GM19397 (cell line): Measurements from ENCODE around the gene CHST13.

Source experiments
- ATAC-seq: cut with Tn5 transposase; IDR thresholded peaks from one replicate; pipeline ENCODE4 v1.9.1; 2021; ENCODE audit warnings: mild to moderate bottlenecking, moderate library complexity; ENCODE audit not compliant: unreplicated experiment

CHST13 gene

DNA sequence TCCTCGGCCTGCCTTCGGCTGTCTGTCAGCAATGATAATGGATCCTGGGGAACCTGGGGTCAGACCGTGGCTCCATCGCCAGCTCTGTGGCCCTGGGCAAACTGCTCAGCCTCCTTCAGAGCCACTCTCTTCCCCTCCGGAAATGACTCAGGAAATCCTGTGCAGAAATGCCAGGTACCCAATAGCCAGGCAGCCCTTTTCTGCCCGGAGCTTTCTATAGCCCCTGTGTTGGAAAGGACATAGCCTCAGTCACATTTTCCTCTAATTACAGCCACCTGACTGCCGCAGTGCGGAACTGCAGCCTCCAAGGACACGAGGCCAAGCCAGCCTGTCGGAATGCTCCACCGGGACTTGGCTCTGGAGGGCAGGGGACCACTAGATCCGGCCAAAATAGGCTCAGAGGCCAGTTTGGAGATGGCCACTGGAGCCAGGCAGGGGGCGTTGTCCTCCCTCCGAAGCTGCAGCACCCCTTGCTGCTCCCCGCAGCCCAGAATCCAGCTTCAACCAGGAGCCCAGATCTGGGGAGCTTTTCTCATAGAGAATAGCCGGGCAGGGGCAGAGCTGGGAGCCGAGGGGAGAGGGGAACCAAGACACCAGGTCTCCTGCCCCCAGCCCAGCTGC, 36.7 kb upstream of the CHST13 start:
- ATAC-seq = no peak

DNA sequence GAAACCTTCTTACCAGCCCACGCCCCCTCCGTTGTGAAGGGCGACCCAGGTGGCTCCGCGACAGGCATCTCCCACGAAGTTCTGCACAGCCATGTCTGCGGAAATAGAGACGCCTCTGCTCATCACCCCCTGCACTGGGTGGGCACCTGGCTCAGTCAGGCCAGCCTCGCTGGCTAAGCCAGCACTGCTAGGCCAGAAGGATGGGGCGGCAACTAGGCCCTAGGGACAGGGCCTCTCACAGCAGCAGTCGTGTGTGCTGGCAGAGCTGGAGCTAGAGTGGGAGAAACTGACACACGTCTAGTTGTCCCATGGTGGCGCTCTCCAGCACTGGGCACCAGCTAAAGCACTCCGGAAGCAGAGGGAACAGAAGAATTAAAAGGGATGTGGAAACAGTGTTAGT, 35.8 kb upstream of the CHST13 start:
- no peak for ATAC-seq

DNA sequence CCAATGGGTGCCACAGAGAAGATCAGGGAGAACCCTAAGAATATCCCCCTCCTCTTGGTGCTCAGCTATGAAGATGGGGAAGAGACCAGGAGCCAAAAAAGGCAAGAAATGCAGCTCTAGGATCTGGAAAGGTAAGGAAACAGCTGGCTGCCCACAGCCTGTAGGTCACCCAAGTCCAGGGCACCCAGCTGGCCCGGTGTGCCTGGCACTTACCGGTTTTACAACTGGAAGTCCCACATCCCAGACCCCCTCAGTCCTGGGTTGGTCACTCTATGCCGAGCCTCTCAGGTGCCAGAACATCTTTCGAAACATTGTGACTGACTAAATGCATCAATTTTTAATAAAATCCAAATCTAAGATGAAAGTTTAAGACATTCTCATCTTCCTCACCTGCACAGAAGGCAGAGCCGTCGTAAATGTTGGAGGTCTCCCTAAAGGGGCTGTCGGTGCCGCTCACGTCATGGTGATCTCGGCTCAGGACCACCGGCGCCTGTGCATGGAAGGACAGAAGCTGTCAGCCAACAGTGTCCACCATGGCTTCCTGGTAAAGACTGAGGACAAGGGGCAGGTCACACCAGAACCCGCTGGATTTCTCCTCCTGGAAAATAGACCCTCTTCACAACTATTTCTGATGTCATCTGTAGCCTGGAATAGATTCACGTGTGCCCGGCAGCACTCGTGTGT, 34.9 kb upstream of the CHST13 start:
- ATAC-seq = no peak

DNA sequence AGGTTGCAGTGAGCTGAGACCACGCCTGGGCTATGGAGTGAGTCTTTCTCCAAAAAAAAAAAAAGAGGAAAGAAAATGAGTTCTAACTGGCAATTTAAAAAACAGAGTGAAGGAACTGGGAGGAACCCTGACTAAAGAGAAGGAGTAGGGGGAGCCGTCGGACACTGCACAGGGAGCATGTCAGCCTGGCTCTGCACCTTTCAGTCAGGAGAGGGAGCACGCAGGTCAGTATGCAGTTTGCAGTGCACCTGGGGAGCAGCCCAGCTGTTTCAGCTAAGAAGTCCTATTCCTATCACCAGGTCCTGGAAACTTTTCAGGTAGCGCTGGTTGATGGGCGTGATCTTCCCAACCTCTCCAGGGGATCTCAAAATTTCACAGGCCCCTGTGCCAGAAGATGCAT, 33.3 kb upstream of the CHST13 start:
- ATAC-seq = no peak

DNA sequence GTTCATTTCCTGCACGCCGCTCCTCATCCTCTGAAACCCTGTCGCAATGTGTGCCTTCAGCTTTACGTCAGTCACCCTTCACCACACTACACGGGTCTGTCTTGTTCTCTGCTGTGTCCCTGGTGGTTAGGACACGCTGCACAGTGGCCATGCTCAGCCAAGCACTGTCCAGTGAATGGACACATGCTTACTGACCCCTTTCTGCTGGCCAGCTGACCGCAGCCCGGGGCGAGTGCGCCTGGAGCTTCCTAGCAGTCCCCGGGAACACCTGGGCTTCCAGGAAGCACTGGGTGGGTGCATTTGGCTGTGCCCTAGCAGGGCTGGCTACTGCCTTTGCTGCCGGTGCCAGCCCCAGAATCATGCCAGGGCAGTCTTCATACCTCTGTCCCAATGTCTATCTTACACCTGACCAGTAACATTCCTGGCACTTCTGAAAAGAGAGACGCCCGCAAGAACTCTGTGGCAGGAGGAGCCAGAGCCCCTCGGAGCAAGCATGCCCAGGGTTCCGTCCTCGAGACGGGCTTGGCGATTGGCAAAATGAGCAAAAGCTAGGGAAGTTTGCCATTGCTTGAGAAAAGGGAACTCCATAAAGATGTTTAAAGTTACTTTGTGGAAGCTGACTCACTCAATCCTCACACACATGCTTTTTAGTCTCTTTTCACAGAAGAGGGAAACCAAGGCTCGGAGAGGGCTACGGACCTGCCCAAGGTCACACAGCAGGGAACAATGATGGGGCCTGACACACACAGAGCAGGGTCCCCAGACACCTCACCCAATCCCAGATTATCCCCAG, 32.5 kb upstream of the CHST13 start:
- no peak for ATAC-seq

DNA sequence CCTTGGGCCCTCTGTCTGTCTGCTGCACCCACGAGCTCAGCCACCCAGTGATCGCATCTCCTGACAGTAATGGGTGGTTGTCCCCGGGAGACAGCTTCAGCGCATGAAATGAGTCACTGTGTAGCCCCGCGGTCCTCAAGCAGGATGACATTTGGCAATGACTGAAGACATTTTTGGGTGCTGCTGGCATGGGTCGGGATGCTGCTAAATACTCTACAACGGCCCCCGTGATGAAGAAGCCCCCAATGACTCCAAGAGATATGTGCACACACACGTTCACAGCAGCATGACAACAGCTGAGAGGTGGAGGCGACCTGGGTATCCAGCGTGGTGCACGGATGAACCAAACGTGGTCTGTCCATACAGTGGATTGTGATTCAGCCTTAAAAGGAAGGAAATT, 30.9 kb upstream of the CHST13 start:
- no peak for ATAC-seq

DNA sequence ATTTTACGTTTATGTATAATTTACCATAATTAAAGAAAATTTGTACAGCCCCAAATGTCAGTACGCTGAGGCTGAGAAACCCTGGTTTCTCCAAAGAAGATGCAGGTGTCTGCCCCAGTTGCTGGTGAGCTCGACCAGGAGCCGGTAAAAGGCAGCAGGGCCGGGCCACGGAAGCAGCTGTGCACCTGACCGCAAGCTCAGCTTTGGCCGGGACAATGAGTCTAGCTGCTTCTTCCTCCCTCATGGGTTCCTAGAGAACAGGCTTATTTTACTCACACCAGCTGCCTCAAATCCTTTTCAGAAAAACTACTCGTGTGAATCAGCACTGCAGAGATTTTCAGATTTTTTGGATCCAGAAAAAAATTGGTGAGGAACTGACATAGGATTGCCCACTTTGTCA, 30.2 kb upstream of the CHST13 start:
- no peak for ATAC-seq

DNA sequence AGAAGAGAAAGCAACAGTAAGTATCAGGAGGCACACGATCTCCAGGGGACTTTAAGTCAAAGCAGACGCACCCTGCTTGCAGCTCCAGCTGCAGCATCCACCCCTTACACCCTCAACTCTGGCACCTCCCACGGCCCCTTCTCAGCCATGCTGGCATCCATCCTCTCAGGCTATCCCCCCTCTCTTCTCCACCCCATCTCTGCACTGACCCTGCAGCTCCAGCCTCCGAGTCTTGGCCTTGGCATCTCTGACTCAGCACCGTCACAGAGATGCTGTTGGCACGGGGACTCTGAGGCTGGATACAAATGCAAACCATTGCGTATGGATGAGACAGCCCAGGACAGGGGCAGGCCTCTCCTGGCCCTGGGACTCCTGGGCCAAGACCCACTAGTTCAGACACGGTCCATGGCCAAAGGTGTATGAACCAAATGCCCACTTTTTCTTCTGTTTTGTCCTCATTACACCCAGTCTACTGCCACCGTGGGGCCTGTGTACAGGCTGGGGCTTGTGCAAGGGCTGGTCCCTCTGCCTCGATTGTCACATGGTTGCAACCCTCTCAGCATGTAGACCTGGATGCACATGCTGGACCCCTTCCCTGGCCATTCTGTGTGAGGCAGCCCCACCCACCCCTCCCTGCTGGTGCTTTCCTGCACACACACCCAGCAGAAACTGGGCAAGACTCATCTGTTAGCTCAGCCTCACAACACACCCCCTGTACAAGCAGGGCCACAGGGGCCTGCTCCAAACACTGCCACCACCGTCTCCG, 29.6 kb upstream of the CHST13 start:
- ATAC-seq = no peak

DNA sequence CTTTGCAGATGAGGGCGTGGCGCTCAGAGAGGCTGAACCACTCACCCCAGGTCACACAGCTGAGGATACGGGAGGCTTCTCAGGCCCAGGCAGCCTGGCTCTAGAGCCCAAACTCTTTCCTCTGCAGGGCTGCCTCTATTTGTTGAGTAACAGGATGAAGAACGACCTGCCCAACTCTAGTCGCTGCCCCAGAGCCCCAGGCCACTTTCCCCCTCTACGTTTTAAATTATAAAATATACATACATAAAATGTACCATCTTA, 29.1 kb upstream of the CHST13 start:
- no peak for ATAC-seq

DNA sequence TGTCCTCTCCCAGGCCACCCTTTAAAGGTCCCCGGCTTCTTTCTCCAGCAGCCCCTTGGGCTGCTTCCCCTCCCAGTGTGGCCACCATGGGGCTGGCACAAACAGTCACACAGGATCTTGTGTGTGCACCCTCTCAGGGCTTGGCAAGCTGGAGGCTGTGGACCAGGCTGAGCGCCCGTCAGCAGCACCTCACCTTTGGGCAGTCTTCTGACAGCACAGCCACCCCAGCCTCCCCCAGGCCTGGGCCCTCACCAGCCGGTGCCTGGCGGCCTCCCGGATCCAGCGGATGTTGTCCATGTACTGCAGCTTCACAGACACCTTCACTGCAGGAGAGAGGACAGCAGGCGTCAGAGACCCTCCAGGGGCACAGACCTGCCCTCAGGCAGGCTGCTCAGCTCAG, 28.2 kb upstream of the CHST13 start:
- ATAC-seq = no peak

DNA sequence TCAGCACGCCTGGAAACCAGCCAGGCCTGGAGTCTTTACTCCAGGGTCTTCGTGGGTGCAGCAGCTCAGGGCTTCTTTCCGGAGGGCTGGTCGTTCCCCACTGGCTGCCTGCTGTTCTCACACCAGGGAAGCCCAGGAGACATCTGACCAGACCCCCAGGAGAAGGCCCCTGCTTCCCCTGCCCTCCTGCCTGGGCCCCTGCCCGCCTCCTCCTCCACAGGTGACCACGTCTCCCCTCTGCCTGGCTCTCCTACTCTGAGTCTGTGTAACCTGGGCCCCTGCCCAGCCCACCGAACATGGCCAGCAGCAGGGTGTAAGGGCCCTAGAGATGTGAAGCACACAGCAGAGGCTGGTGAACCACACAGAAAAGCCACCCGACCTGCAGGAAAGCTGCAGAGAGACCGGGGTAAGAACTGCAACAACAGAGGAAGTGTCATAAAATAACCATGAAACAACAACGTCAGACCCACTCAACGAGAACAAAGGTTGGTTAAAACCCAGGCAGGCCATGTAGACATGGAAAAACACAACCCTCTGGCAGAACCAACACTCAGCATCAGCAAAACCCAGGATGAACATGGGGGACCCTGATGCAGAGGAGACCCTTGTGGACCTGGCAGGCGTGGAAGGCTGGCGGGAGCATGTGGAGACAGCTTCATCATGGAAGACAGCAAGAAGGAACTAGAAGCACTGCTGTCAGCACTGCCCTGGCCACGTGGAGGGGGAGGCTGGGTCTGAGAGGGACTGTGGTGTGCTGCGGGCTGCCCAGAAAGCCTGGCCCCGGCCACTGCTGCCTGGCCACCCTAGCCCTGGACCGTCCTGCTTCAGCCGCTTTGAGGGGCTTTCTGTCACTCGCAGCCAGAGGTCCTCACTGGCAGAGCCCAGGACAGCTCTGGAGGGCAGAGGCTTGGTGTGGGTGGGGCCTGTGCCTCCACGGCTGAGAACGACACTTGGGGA, 26.8 kb upstream of the CHST13 start:
- ATAC-seq = no peak

DNA sequence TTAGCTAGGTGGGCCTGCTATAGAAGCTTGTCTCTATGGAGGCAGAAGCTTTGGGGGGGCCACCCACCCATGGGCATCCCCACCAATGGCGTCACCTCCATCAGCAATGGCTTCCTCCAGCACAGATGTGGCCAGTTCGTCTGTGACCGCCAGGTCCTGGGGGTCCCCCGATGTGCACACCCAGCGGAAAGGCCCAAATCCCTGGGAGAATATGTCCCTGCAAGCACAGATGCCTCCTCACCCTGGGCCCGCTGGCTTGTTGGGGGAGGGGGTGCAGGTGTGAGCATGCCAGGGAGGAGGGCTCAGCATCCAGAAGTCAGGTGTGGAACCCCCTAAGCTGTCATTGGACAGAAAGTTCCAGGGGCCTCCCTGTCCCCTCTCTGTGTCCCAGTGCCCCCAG, 26.0 kb upstream of the CHST13 start:
- ATAC-seq = no peak

DNA sequence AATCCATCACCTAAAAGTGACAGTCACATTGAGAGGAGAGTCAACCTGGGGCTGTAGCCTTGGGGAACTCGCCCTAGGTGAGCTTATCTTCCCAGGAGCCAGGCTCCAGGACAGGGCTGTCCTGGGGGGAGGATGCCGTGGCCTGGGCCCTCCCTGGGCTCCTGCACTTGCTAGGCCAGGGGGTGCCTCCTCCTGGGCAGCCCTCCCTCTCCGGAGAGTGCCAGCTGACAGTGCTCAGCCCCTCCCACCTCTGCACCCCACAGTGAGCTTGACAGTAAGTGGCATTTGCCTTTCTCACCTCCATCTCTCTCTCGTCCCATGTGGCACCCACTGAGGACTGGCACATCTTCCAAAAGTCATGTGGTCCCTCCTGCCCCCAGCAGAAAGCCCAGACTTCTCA, 25.5 kb upstream of the CHST13 start:
- ATAC-seq = no peak

DNA sequence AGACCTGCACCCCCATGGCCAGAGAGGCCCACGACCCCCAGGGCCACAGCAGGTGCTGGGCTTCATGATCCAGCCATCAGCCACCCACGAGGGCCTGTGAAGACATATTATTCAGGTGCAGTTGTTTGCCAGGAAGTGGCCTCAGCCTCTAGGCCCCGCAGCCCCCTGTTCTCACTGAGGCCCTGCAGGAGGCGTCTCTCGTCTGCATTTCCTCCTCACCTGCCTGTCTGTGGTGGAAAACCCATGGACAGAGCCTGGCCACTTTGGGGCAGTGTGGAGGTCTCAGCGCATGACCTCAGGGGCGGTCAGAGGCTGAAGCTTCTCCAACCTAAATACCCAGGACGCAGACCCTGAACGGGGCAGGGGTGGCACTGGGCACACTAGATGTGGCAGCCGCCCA, 25.0 kb upstream of the CHST13 start:
- ATAC-seq = no peak

DNA sequence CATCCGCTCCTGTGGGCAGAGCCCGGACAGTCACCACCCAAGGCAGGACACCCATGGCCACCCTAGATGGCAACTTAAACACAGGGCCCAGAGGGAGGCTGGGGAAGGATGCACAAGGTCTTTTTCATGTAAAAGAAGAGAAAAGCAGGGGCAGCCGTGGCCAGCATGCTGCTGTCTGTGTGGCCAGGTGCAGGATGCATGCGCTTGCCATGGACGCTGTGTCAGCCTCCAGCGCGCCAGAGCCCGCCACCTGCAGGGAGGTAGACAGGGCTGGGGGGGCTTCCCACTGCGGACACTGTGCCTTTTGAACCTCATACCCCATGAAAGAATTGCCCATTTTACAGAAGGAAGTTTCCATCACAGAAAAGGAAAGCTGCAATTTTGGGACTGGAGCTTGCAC, 24.6 kb upstream of the CHST13 start:
- ATAC-seq = no peak

DNA sequence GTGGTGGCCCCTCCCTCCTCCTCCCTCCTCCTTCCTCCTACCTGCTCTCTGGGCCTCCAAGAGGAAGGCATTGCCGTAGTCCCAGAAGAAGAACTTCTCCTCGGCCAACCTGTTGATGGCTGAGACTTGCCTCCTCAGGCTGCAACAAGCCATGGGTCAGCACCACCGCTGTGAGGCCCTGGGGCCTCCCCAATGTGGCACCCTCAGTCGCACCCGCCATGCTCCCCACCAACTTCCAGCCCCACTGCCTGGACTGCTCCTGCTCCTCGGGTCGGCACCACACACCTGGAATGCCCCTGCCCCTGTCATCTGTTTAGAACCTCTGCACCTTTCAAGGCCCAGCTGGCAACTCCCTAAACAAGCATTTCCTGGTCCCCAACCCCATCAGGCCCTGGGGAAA, 23.9 kb upstream of the CHST13 start:
- no peak for ATAC-seq

DNA sequence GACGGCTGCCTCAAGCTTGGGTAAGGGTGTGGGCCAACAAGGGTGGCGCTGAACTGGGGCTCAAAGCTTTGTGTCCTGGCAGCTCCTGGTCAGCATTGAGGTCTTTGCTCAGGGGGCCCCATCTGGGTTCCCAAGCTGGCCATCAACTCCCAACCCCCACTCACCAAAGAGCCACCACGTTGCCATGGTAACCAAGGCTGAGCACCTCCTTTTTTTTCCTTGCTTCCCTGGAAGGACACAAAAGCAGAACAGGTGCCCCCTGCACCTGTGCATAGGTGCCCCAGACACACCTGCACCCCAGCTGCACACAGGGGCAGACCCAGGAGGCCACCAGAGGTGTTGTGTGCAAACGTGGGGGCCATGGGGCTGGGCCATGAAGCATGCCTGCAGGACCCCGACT, 22.9 kb upstream of the CHST13 start:
- ATAC-seq = no peak

DNA sequence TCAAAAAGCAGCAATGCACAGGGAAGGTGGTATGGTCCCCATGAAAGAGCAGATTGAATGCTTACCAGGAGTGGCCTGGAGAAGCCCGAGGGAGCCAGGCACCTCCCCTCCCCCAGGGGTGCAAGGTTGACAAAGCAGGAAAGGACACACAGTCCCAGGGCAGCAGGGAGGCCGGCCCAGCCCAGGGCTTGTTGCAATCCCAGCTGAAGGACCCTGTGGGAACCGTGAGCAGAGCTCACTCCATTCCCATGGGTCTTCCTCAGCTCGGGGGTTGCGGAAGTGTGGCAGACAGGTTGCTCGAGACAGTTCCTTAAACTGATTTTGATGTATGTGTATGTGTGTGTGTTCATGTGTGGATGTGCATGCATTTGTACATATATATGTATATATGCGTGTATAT, 22.2 kb upstream of the CHST13 start:
- no peak for ATAC-seq

DNA sequence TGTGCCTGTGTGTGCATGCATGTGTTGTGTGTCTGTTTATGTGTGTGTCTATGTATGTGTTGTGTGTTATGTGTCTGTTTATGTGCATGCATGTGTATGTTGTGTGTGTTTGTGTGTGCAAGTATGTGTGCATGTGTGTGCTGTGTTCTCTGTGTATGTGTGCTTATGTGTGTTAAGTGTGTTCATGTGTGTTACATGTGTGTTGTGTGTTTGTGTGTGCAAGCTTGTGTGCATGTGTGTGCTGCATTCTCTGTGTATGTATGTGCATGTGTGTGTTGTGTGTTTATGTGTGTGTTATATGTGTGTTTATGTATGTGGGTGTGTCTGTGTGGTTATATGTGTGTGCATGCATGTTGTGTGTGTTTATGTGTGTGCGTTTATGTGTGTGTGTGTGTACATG, 21.3 kb upstream of the CHST13 start:
- no peak for ATAC-seq

DNA sequence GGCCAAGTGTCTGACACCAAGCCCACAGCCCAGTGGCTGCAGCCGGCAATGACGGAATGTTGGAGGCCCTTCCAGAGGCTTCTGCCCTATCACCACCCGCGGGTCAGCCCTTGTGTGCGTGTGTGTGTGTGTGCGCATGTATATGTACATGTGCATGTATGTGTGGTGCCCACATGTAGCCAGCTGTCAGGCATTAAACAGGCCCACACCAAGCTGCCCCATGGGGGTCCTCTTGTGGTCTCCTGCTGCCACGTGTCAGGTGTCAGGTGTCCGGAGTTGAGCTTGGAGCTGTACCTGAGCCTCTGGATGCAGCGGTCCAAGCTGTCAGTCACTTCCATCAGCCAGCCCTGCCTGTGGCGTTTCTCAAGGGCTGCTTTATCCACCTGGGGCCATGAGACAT, 20.3 kb upstream of the CHST13 start:
- ATAC-seq = no peak

DNA sequence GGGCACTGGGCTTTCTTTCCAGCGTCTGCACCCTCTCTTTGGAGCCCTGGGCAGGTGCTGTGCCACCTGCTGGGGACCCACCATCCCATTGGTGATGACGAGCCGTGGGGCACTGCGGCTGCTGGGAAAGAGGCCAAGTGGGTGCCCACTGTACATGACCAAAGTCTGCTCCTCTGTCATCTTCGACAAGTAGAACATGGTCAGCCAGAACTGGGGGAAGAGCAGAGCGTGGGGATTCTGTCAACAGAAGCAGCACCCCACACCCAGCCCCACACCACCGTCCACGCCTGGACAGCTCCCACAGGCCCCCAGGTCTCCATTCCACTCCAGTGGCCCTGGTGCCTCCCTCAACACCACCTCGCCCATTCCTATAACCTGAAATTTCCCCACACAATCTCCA, 16.1 kb upstream of the CHST13 start:
- no peak for ATAC-seq
